ENCODE data around the gene ENOX2. TPM values are rescaled to one million over a fixed set of nuclear protein-coding genes. Genes with fewer than 3 reads are reported as not detected.

Gene ENOX2
- total RNA-seq, 4 donors from 2014 or later: 9.3 to 20.7 (median 15.4) TPM

DNA sequence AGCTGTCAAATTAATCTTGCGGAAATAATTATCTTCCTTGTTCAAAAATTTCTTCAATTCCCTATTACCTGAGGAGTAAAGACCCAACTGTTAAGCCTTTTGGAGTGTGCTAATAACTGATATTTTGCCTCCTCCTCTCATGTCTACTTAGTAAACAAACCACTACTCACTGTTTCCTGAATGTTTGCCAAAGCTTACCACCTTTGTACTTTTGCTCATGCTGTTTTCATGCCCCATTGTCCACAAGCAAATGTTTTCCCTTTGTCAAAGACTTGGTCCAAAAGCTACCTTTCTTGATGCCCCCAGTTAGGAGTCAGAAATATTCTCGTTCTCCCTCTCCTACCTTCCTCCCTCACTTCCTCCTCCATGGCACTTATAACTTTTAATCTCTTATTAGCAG lies 226.1 kb downstream of the ENOX2 start:
- Histone ChIP-seq H3K27ac (no peak overlapping the region), H3K4me1 (no peaks in the 10 kb centered on the region), H3K4me3 (no peak overlapping the region), H3K27me3 (no peaks in the 10 kb centered on the region), H3K36me3 (peaks cover 0 to 6% of the 10 kb centered on the region in 2 donors), H3K9me3 (peaks cover 0 to 5% (median 0%) of the 10 kb centered on the region in 3 donors)
- no peak for ATAC-seq
- TF ChIP-seq POLR2AphosphoS5 (IDR thresholded peaks at IDR 0.05) (no peak), EP300 (IDR thresholded peaks at IDR 0.05) (no peak)
- TF ChIP-seq, protein P1, sequence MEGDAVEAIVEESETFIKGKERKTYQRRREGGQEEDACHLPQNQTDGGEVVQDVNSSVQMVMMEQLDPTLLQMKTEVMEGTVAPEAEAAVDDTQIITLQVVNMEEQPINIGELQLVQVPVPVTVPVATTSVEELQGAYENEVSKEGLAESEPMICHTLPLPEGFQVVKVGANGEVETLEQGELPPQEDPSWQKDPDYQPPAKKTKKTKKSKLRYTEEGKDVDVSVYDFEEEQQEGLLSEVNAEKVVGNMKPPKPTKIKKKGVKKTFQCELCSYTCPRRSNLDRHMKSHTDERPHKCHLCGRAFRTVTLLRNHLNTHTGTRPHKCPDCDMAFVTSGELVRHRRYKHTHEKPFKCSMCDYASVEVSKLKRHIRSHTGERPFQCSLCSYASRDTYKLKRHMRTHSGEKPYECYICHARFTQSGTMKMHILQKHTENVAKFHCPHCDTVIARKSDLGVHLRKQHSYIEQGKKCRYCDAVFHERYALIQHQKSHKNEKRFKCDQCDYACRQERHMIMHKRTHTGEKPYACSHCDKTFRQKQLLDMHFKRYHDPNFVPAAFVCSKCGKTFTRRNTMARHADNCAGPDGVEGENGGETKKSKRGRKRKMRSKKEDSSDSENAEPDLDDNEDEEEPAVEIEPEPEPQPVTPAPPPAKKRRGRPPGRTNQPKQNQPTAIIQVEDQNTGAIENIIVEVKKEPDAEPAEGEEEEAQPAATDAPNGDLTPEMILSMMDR (IDR thresholded peaks at IDR 0.05): no peak
- WGBS, 2 donors (ENCODE audit: low coverage in 1 of 2): 81 to 83% methylated on average over 2 of the region's 2 CpGs

DNA sequence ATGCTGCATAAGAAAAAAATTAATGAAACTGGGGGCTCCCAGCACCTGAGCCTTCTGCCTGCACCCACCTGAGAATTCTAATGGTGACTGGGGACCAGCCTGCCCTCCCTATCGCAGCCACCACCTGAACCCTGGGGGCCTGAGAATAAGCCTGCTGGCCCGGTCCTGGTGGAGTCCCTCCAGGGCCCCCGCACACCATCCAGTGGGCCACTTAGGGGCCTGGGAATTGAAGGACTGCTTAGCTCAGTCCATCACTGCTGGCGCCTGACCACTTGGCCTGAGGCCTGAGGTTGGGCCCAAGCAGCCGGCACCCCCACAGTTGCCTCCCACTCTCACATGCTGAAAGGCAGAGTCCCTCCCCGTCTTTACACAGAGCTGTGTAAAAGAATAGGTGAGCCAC lies 230.8 kb downstream of the ENOX2 start:
- Histone ChIP-seq H3K27ac (no peak overlapping the region), H3K4me3 (no peak overlapping the region), H3K9me3 (peaks cover 0 to 5% (median 0%) of the 10 kb centered on the region in 3 donors), H3K36me3 (peaks cover 0 to 8% of the 10 kb centered on the region in 2 donors), H3K27me3 (no peaks in the 10 kb centered on the region), H3K4me1 (no peaks in the 10 kb centered on the region)
- 80 to 100% methylated on average over 1 of the region's 6 CpGs for WGBS, 2 donors (ENCODE audit: low coverage in 1 of 2)
- TF ChIP-seq POLR2A (IDR thresholded peaks at IDR 0.05): no peak
- no peak for TF ChIP-seq POLR2AphosphoS5 (IDR thresholded peaks at IDR 0.05)
- TF ChIP-seq EP300 (IDR thresholded peaks at IDR 0.05): no peak
- no peak for ATAC-seq

GRCh38 chrX:130669233-130669632 lies 233.8 kb downstream of the ENOX2 start:
- no peaks in the 10 kb centered on the region for H3K27me3 ChIP-seq
- H3K4me3 ChIP-seq: no peak overlapping the region
- peaks cover 0 to 5% (median 0%) of the 10 kb centered on the region in 3 donors for H3K9me3 ChIP-seq
- H3K4me1 ChIP-seq: no peaks in the 10 kb centered on the region
- no peak overlapping the region for H3K27ac ChIP-seq
- TF ChIP-seq EP300 (IDR thresholded peaks at IDR 0.05) (no peak), POLR2A (IDR thresholded peaks at IDR 0.05) (no peak), POLR2AphosphoS5 (IDR thresholded peaks at IDR 0.05) (no peak)
- TF ChIP-seq, protein P1 (IDR thresholded peaks at IDR 0.05): no peak
- ATAC-seq: no peak
- WGBS, 2 donors (ENCODE audit: low coverage in 1 of 2): 9 to 20% methylated on average over 1 of the region's 1 CpG
- H3K36me3 ChIP-seq: peaks cover 0 to 26% of the 10 kb centered on the region in 2 donors

DNA sequence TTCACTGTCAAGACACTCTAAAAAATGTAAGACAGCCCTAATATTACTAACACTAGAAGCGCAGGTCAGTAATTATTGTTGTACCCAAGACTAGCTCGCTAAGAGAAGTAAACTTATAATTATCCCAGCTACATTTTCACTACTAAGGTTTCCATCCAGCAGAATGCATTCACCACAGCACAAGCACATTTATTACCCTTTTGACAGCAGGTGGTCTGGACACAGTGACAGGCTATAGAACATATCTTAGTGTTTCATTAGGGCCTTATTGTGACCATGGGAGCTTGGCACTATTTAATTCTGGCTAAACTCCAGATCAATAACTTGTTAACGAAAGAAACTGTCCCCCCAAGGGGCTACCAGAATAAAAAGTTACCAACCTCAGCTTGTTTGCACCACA lies 237.7 kb downstream of the ENOX2 start:
- Histone ChIP-seq H3K4me1 (no peaks in the 10 kb centered on the region), H3K4me3 (no peak overlapping the region), H3K27me3 (no peaks in the 10 kb centered on the region), H3K36me3 (peaks cover 0 to 29% of the 10 kb centered on the region in 2 donors), H3K27ac (no peak overlapping the region), H3K9me3 (no peaks in the 10 kb centered on the region)
- no peak for TF ChIP-seq POLR2AphosphoS5 (IDR thresholded peaks at IDR 0.05)
- TF ChIP-seq, protein P1 (IDR thresholded peaks at IDR 0.05): no peak
- TF ChIP-seq EP300 (IDR thresholded peaks at IDR 0.05): no peak
- no peak for TF ChIP-seq POLR2A (IDR thresholded peaks at IDR 0.05)
- WGBS, 2 donors (ENCODE audit: low coverage in 1 of 2): 66 to 100% methylated on average over 2 to 3 of the region's 3 CpGs
- no peak for ATAC-seq

DNA sequence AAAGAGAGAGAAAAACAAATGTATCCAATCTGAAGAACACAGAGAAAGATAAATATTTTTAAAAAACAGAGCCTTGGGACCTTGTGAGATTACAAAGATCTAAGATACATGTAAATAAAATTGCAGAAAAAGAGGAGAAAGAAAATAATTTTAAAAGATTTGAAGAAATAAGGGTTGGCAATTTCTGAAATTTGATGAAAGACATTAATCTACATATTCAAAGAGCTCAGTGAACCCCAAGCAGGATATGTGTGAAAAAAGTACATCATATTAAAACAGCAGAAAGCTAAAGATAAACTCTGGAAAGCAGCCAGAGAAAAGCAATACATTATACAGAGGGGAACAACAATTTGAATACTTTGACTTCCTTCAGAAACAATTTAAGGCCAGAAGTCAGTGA lies 244.7 kb downstream of the ENOX2 start:
- H3K27me3 ChIP-seq: no peaks in the 10 kb centered on the region
- no peak overlapping the region for H3K4me3 ChIP-seq
- ATAC-seq: no peak
- no peaks in the 10 kb centered on the region for H3K4me1 ChIP-seq
- TF ChIP-seq POLR2A (IDR thresholded peaks at IDR 0.05) (no peak), EP300 (IDR thresholded peaks at IDR 0.05) (no peak), POLR2AphosphoS5 (IDR thresholded peaks at IDR 0.05) (no peak)
- TF ChIP-seq, protein P1 (IDR thresholded peaks at IDR 0.05): no peak
- H3K27ac ChIP-seq: no peak overlapping the region
- H3K9me3 ChIP-seq: no peaks in the 10 kb centered on the region
- H3K36me3 ChIP-seq: peaks cover 0 to 4% of the 10 kb centered on the region in 2 donors

Data from gastroesophageal sphincter (tissue), 4 donors.